Mesendoderm (in vitro differentiated cells): ENCODE results near the gene ZFAND2B.

Source experiments
- DNase-seq: peaks from one replicate; pipeline ENCODE4 v3.0.0; 2013
- H2AK5ac ChIP-seq: 2 replicates; pipeline ENCODE4 v1.6.1; 2013; ENCODE audit warnings: low read length, inconsistent platforms
- H2BK120ac ChIP-seq: 2 replicates; pipeline ENCODE4 v1.6.1; 2013; ENCODE audit warnings: low read depth, mild to moderate bottlenecking, low read length, moderate library complexity, mixed read lengths
- H2BK15ac ChIP-seq: replicated peaks from 2 replicates; pipeline ENCODE4 v1.6.1; 2013; ENCODE audit warnings: low read depth, mild to moderate bottlenecking, moderate library complexity
- H2BK5ac ChIP-seq: 2 replicates; pipeline ENCODE4 v1.6.1; 2013; ENCODE audit warnings: low read length, inconsistent platforms
- H3K18ac ChIP-seq: 2 replicates; pipeline ENCODE4 v1.6.1; 2013; ENCODE audit warnings: mild to moderate bottlenecking, low read length, mixed read lengths
- H3K23ac ChIP-seq: one replicate; pipeline ENCODE4 v1.6.1; 2013; ENCODE audit warnings: low read length
- H3K27ac ChIP-seq: 2 replicates; pipeline ENCODE4 v1.5.1; 2013; ENCODE audit warnings: low read depth, mild to moderate bottlenecking, inconsistent platforms, low read length, moderate library complexity
- H3K27me3 ChIP-seq: 2 replicates; pipeline ENCODE4 v1.6.1; 2013; ENCODE audit warnings: low read length, control low read depth, mild to moderate bottlenecking, inconsistent platforms; ENCODE audit not compliant: insufficient read depth, poor library complexity
- H3K36me3 ChIP-seq: 2 replicates; pipeline ENCODE4 v1.6.1; 2013; ENCODE audit warnings: low read length, inconsistent platforms; ENCODE audit not compliant: control insufficient read depth, insufficient read depth
- H3K4ac ChIP-seq: one replicate; pipeline ENCODE4 v1.6.1; 2013; ENCODE audit warnings: low read depth, mild to moderate bottlenecking, low read length, moderate library complexity
- H3K4me1 ChIP-seq: 2 replicates; pipeline ENCODE4 v1.6.1; 2013; ENCODE audit warnings: low read depth, low read length, inconsistent platforms; ENCODE audit not compliant: control insufficient read depth
- H3K4me2 ChIP-seq: 2 replicates; pipeline ENCODE4 v1.6.1; 2013; ENCODE audit warnings: low read length
- H3K4me3 ChIP-seq: 2 replicates; pipeline ENCODE4 v1.5.1; 2013; ENCODE audit warnings: mild to moderate bottlenecking, low read length
- H3K56ac ChIP-seq: one replicate; pipeline ENCODE4 v1.6.1; 2013; ENCODE audit warnings: low read length
- H3K79me1 ChIP-seq: 2 replicates; pipeline ENCODE4 v1.6.1; 2013; ENCODE audit warnings: low read length, inconsistent platforms
- H3K79me2 ChIP-seq: 2 replicates; pipeline ENCODE4 v1.6.1; 2013; ENCODE audit warnings: mild to moderate bottlenecking, low read length; ENCODE audit not compliant: control insufficient read depth, insufficient read depth
- H3K9ac ChIP-seq: 2 replicates; pipeline ENCODE4 v1.6.1; 2013; ENCODE audit warnings: low read length, inconsistent platforms
- H4K5ac ChIP-seq: one replicate; pipeline ENCODE4 v1.6.1; 2013; ENCODE audit warnings: low read length
- H4K8ac ChIP-seq: one replicate; pipeline ENCODE4 v1.6.1; 2013; ENCODE audit warnings: low read depth, mild to moderate bottlenecking, control low read depth, low read length, moderate library complexity
- WGBS: extraction: QIAGEN DNeasy Blood & Tissue Kit; methylation state at CpG from one replicate; pipeline ENCODE4 v1.1.7; 2013; ENCODE audit warnings: low lambda C conversion rate, missing lambda C conversion rate; ENCODE audit not compliant: insufficient coverage; ENCODE audit errors: extremely low coverage; 5-methylcytosine and 5-hydroxymethylcytosine counted together

The ZFAND2B gene

DNA sequence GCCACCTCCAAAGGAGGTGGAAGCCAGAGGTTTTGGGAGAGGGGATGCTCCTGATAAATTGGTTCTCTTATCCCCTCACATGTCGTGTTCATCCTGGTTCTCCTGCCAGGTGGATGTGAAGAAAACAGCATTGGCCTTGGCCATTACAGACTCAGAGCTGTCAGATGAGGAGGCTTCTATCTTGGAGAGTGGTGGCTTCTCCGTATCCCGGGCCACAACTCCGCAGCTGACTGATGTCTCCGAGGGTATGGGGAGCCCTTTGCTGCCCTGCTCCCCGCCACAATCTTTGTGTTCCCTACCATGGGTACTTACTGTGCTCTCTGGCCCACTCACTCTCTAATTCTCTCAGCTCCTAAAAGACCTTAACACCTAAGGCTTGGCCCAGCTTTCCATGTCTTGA is 25.1 kb upstream of the ZFAND2B start:
- no peak overlapping the region for H3K4me2 ChIP-seq
- no peaks in the 10 kb centered on the region for H3K27me3 ChIP-seq
- H2BK15ac ChIP-seq = no peak overlapping the region
- no CpG with 5 or more reads among the region's 6 CpGs for WGBS
- no peak overlapping the region for H3K9ac ChIP-seq
- no peak overlapping the region for H3K56ac ChIP-seq
- no peak overlapping the region for H4K8ac ChIP-seq
- H3K23ac ChIP-seq = no peak overlapping the region
- H3K18ac ChIP-seq = no peak overlapping the region
- H3K4ac ChIP-seq = no peak overlapping the region
- no peak overlapping the region for H2BK5ac ChIP-seq
- no peak overlapping the region for H2AK5ac ChIP-seq
- DNase-seq = no peak
- H3K79me1 ChIP-seq = peaks cover 12% of the 10 kb centered on the region
- H2BK120ac ChIP-seq = no peak overlapping the region
- H3K79me2 ChIP-seq = peaks cover 2% of the 10 kb centered on the region
- peaks cover 3% of the 10 kb centered on the region for H3K4me1 ChIP-seq
- H3K4me3 ChIP-seq = no peak overlapping the region
- peaks cover 5% of the 10 kb centered on the region for H3K36me3 ChIP-seq
- H3K27ac ChIP-seq = no peak overlapping the region
- no peak overlapping the region for H4K5ac ChIP-seq

DNA sequence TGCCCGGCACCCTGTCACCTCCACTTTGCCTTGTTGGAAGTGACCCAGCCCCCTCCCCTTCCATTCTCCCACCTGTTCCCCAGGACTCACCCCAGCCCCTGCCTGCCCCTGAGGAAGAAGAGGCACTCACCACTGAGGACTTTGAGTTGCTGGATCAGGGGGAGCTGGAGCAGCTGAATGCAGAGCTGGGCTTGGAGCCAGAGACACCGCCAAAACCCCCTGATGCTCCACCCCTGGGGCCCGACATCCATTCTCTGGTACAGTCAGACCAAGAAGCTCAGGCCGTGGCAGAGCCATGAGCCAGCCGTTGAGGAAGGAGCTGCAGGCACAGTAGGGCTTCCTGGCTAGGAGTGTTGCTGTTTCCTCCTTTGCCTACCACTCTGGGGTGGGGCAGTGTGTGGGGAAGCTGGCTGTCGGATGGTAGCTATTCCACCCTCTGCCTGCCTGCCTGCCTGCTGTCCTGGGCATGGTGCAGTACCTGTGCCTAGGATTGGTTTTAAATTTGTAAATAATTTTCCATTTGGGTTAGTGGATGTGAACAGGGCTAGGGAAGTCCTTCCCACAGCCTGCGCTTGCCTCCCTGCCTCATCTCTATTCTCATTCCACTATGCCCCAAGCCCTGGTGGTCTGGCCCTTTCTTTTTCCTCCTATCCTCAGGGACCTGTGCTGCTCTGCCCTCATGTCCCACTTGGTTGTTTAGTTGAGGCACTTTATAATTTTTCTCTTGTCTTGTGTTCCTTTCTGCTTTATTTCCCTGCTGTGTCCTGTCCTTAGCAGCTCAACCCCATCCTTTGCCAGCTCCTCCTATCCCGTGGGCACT is 24.0 kb upstream of the ZFAND2B start:
- H3K56ac ChIP-seq = no peak overlapping the region
- no peak overlapping the region for H2BK120ac ChIP-seq
- H3K9ac ChIP-seq = no peak overlapping the region
- no peak overlapping the region for H3K4ac ChIP-seq
- no peak overlapping the region for H4K8ac ChIP-seq
- DNase-seq = no peak
- H3K36me3 ChIP-seq = peaks cover 5% of the 10 kb centered on the region
- no peak overlapping the region for H2AK5ac ChIP-seq
- H3K23ac ChIP-seq = no peak overlapping the region
- H3K18ac ChIP-seq = no peak overlapping the region
- H3K4me1 ChIP-seq = peaks cover 3% of the 10 kb centered on the region
- no peak overlapping the region for H4K5ac ChIP-seq
- no peak overlapping the region for H3K4me3 ChIP-seq
- peaks cover 2% of the 10 kb centered on the region for H3K79me2 ChIP-seq
- H2BK15ac ChIP-seq = no peak overlapping the region
- no peaks in the 10 kb centered on the region for H3K27me3 ChIP-seq
- H3K27ac ChIP-seq = no peak overlapping the region
- peaks cover 12% of the 10 kb centered on the region for H3K79me1 ChIP-seq
- no peak overlapping the region for H2BK5ac ChIP-seq
- H3K4me2 ChIP-seq = no peak overlapping the region
- WGBS = no CpG with 5 or more reads among the region's 8 CpGs

DNA sequence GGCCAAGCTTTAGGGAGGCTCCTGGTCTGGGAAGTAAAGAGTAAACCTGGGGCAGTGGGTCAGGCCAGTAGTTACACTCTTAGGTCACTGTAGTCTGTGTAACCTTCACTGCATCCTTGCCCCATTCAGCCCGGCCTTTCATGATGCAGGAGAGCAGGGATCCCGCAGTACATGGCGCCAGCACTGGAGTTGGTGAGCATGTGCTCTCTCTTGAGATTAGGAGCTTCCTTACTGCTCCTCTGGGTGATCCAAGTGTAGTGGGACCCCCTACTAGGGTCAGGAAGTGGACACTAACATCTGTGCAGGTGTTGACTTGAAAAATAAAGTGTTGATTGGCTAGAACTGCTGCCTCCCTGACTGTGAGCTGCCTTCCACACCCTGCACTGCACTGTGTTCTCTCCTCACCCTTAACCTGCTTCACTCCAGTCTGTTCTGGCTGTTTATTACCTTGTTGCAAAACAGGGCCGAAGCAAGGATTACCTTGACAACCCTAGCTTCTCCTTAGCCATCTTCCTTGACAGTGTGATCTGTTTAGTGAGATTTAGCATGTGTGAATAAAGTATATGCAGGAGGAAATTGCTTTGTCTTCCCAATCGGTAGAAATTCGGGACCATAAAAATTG is 23.3 kb upstream of the ZFAND2B start:
- Histone ChIP-seq H3K56ac (no peak overlapping the region), H3K4me1 (peaks cover 3% of the 10 kb centered on the region), H2AK5ac (no peak overlapping the region), H3K27ac (no peak overlapping the region), H2BK5ac (no peak overlapping the region), H3K23ac (no peak overlapping the region), H4K8ac (no peak overlapping the region), H3K18ac (no peak overlapping the region), H3K27me3 (no peaks in the 10 kb centered on the region), H3K36me3 (peaks cover 5% of the 10 kb centered on the region), H3K4ac (no peak overlapping the region), H2BK120ac (no peak overlapping the region), H4K5ac (no peak overlapping the region), H3K79me2 (peaks cover 2% of the 10 kb centered on the region), H3K9ac (no peak overlapping the region), H3K4me2 (no peak overlapping the region), H3K4me3 (no peak overlapping the region), H3K79me1 (peaks cover 12% of the 10 kb centered on the region), H2BK15ac (no peak overlapping the region)
- DNase-seq = no peak
- no CpG with 5 or more reads among the region's 6 CpGs for WGBS

DNA sequence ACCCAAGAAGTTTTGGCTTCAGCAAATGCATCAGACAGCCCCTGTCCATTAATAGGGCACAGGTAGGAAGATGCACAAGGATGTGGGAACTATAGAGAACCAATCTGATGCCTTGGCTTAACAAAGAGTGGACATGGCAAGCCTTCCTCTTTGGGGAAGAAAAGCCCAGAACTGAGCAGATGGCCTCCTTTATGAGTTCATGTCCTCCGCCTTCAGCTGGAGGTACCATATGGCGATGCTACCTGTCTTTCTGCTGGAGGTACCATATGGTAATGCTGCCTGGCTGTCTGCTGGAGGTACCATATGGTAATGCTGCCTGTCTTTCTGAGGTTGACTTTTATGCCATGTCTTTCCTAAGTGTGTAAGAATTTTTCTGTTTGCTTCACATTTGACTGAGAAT is 22.5 kb upstream of the ZFAND2B start:
- no peak overlapping the region for H2BK120ac ChIP-seq
- H2AK5ac ChIP-seq = no peak overlapping the region
- H3K36me3 ChIP-seq = peaks cover 5% of the 10 kb centered on the region
- no peak overlapping the region for H3K27ac ChIP-seq
- no peak overlapping the region for H3K4me2 ChIP-seq
- H3K79me1 ChIP-seq = peaks cover 8% of the 10 kb centered on the region
- H3K79me2 ChIP-seq = no peaks in the 10 kb centered on the region
- H4K5ac ChIP-seq = no peak overlapping the region
- no peak overlapping the region for H3K4me3 ChIP-seq
- no peak overlapping the region for H3K9ac ChIP-seq
- no peak overlapping the region for H2BK5ac ChIP-seq
- no peak overlapping the region for H3K23ac ChIP-seq
- no peak overlapping the region for H3K56ac ChIP-seq
- H3K18ac ChIP-seq = no peak overlapping the region
- WGBS = no CpG with 5 or more reads among the region's 2 CpGs
- H3K27me3 ChIP-seq = no peaks in the 10 kb centered on the region
- no peak for DNase-seq
- no peak overlapping the region for H4K8ac ChIP-seq
- no peak overlapping the region for H2BK15ac ChIP-seq
- no peaks in the 10 kb centered on the region for H3K4me1 ChIP-seq
- no peak overlapping the region for H3K4ac ChIP-seq

DNA sequence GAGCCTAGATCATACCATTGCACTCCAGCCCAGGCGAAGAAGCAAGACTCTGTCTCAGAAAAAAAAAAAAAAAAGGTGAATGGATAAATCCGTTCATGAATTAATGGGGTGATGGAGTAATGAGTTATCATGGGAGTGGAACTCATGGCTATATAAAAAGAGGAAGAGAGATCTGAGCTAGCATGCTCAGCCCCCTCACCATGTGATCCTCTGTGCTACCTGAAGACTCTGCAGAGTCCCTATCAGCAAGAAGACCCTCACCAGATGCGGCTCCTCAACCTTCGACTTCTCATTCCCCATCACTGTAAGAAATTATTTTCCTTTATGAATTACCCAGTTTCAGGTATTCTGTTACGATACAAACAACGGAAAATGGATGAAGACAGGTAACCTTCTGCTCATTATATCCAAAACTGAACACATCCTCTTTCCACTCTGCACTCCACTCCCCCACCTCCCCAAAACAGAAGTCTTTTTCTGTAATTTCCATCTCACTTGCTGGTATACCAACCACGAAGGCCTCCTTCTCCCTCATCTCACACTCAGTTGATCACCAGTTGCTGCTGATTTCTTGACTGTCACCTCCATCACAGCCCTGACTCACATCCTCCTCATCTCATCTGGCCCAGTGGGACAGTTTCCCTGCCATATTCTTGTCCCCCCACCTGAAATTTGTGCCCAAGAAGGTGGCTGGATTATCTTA is 19.7 kb upstream of the ZFAND2B start:
- Histone ChIP-seq H3K4me2 (no peak overlapping the region), H3K9ac (no peak overlapping the region), H2BK5ac (no peak overlapping the region), H2BK15ac (no peak overlapping the region), H3K18ac (no peak overlapping the region), H3K79me1 (no peaks in the 10 kb centered on the region), H3K36me3 (peaks cover 4% of the 10 kb centered on the region), H2BK120ac (no peak overlapping the region), H3K4me1 (no peaks in the 10 kb centered on the region), H3K27me3 (no peaks in the 10 kb centered on the region), H4K5ac (no peak overlapping the region), H3K56ac (no peak overlapping the region), H3K27ac (no peak overlapping the region), H3K4ac (no peak overlapping the region), H3K79me2 (no peaks in the 10 kb centered on the region), H2AK5ac (no peak overlapping the region), H3K4me3 (no peak overlapping the region), H3K23ac (no peak overlapping the region), H4K8ac (no peak overlapping the region)
- no CpG with 5 or more reads among the region's 7 CpGs for whole genome bisulfite sequencing
- no peak for DNase-seq
